ENCODE measurements around the gene RNF223. TPM values are rescaled to one million over a fixed set of nuclear protein-coding genes. Genes with fewer than 3 reads are reported as not detected.

The RNF223 gene
- total RNA-seq, 1 experiment from 2014 or later = not detected

- H3K27ac Mint-ChIP-seq = no peak overlapping the region
- ATAC-seq (peak; percentile 40), DNase-seq (ENCODE audit: low spot score) (no peak)
- ChIA-PET CTCF (interaction anchor here (1.8 kb wide), 1 partner anchor 201 kb away, joined by 5 read pairs; no protein-coding TSS in a partner anchor), POLR2A (no interaction called here)
- TF ChIP-seq, protein P1, sequence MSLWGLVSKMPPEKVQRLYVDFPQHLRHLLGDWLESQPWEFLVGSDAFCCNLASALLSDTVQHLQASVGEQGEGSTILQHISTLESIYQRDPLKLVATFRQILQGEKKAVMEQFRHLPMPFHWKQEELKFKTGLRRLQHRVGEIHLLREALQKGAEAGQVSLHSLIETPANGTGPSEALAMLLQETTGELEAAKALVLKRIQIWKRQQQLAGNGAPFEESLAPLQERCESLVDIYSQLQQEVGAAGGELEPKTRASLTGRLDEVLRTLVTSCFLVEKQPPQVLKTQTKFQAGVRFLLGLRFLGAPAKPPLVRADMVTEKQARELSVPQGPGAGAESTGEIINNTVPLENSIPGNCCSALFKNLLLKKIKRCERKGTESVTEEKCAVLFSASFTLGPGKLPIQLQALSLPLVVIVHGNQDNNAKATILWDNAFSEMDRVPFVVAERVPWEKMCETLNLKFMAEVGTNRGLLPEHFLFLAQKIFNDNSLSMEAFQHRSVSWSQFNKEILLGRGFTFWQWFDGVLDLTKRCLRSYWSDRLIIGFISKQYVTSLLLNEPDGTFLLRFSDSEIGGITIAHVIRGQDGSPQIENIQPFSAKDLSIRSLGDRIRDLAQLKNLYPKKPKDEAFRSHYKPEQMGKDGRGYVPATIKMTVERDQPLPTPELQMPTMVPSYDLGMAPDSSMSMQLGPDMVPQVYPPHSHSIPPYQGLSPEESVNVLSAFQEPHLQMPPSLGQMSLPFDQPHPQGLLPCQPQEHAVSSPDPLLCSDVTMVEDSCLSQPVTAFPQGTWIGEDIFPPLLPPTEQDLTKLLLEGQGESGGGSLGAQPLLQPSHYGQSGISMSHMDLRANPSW (CRISPR knock-in tag; conservative IDR thresholded peaks at IDR 0.05; ENCODE audit: low read depth) = no peak
- TF ChIP-seq TP53 (CRISPR knock-in tag; IDR thresholded peaks at IDR 0.05) (no peak), ZNF416 (CRISPR knock-in tag; IDR thresholded peaks at IDR 0.05) (no peak), NR3C1 (CRISPR knock-in tag; conservative IDR thresholded peaks at IDR 0.05; ENCODE audit: low read depth) (no peak), MYBL2 (CRISPR knock-in tag; IDR thresholded peaks at IDR 0.05) (no peak), FOXP4 (CRISPR knock-in tag; IDR thresholded peaks at IDR 0.05) (no peak), FOXP1 (CRISPR knock-in tag; IDR thresholded peaks at IDR 0.05; ENCODE audit: borderline replicate concordance) (no peak), IRF2 (CRISPR knock-in tag; IDR thresholded peaks at IDR 0.05; ENCODE audit: borderline replicate concordance, low read depth) (no peak), CREB1 (CRISPR knock-in tag; IDR thresholded peaks at IDR 0.05) (no peak), JUN (CRISPR knock-in tag; IDR thresholded peaks at IDR 0.05) (no peak), ZNF396 (CRISPR knock-in tag; IDR thresholded peaks at IDR 0.05; ENCODE audit: borderline replicate concordance) (no peak)
- TF ChIP-seq, protein P2, sequence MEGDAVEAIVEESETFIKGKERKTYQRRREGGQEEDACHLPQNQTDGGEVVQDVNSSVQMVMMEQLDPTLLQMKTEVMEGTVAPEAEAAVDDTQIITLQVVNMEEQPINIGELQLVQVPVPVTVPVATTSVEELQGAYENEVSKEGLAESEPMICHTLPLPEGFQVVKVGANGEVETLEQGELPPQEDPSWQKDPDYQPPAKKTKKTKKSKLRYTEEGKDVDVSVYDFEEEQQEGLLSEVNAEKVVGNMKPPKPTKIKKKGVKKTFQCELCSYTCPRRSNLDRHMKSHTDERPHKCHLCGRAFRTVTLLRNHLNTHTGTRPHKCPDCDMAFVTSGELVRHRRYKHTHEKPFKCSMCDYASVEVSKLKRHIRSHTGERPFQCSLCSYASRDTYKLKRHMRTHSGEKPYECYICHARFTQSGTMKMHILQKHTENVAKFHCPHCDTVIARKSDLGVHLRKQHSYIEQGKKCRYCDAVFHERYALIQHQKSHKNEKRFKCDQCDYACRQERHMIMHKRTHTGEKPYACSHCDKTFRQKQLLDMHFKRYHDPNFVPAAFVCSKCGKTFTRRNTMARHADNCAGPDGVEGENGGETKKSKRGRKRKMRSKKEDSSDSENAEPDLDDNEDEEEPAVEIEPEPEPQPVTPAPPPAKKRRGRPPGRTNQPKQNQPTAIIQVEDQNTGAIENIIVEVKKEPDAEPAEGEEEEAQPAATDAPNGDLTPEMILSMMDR (IDR thresholded peaks at IDR 0.05) = no peak
- 0 out of 2 replicates have a peak, but pooled peaks cover 7% of the 10 kb centered on the region for H3K36me3 Mint-ChIP-seq
- no peak overlapping the region for H3K4me3 Mint-ChIP-seq
- peaks cover 11% of the 10 kb centered on the region for H3K27me3 Mint-ChIP-seq (ENCODE audit: low read depth)
- peaks cover 15% of the 10 kb centered on the region for H3K9me3 Mint-ChIP-seq
- H3K4me1 Mint-ChIP-seq = no peaks in the 10 kb centered on the region
Measured at GRCh38 chr1:1091344-1092148, 17.4 kb upstream of the RNF223 start.

DNA sequence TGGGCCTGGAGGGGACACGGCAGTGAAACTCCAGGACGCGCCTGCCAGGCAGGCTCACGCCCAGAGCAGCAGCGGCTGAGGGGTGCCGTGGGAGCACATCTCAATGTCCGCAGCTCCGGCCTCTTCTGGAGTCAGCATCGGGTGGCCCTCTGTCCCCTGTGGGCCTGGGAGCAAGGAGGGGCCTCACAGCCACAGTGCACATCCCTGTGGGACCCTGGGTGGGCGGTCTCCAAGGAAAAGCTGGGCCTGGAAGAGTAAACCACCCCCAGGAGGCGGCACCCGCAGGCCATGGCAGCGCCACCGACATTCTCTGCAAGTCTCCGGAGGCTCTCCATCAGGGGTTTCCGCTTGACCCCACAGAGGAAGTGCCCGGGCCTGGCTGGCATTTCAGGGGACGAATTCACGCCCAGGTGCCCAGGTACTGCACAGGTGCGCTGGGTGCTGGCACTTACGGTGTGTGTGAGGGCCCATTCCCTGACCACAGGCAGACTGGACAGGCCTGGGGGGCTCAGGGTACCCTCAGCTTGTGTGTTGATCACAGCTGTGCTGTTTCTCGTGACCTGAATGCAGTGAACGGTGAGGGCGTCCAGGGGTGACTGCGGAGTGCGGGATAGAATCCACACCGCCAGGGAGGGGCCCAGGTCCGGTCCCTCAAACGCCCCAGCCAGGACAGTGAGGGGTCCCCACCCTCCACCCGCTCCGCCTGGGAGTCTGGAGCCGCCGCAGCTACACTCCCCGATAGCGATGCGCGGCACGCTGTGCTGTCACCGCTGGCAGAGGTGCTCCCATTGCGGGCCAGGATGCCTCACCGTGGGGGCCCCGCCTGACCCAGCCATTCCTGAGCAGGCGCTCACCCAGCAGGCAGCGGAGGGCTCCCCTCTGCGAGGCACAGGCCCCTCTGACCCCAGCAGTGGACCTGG, 16.6 kb upstream of the RNF223 start:
- no peak for DNase-seq (ENCODE audit: low spot score)
- H3K27ac Mint-ChIP-seq = no peak overlapping the region
- no peak for ATAC-seq
- ChIA-PET POLR2A (no interaction called here), CTCF (interaction anchor here (1.0 kb wide), 1 partner anchor 88 kb away, joined by 3 read pairs; no protein-coding TSS in a partner anchor)
- peaks cover 11% of the 10 kb centered on the region for H3K27me3 Mint-ChIP-seq (ENCODE audit: low read depth)
- H3K4me1 Mint-ChIP-seq = no peaks in the 10 kb centered on the region
- H3K4me3 Mint-ChIP-seq = no peak overlapping the region
- H3K36me3 Mint-ChIP-seq = 0 out of 2 replicates have a peak, but pooled peaks cover 7% of the 10 kb centered on the region
- peaks cover 14% of the 10 kb centered on the region for H3K9me3 Mint-ChIP-seq
- TF ChIP-seq, protein P3, sequence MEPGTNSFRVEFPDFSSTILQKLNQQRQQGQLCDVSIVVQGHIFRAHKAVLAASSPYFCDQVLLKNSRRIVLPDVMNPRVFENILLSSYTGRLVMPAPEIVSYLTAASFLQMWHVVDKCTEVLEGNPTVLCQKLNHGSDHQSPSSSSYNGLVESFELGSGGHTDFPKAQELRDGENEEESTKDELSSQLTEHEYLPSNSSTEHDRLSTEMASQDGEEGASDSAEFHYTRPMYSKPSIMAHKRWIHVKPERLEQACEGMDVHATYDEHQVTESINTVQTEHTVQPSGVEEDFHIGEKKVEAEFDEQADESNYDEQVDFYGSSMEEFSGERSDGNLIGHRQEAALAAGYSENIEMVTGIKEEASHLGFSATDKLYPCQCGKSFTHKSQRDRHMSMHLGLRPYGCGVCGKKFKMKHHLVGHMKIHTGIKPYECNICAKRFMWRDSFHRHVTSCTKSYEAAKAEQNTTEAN (CRISPR knock-in tag; IDR thresholded peaks at IDR 0.05) = no peak
- TF ChIP-seq CREM (CRISPR knock-in tag; IDR thresholded peaks at IDR 0.05) (no peak), ZNF219 (CRISPR knock-in tag; IDR thresholded peaks at IDR 0.05; ENCODE audit: borderline replicate concordance) (no peak), NFE2L1 (CRISPR knock-in tag; IDR thresholded peaks at IDR 0.05) (no peak), KAT7 (CRISPR knock-in tag; IDR thresholded peaks at IDR 0.05; ENCODE audit: borderline replicate concordance) (no peak), NR3C1 (CRISPR knock-in tag; conservative IDR thresholded peaks at IDR 0.05; ENCODE audit: low read depth) (no peak), ZNF121 (CRISPR knock-in tag; IDR thresholded peaks at IDR 0.05) (no peak), JUN (CRISPR knock-in tag; IDR thresholded peaks at IDR 0.05) (no peak), SMAD3 (CRISPR knock-in tag; IDR thresholded peaks at IDR 0.05; ENCODE audit: borderline replicate concordance) (no peak), ZNF671 (CRISPR knock-in tag; IDR thresholded peaks at IDR 0.05) (no peak), HMGA2 (CRISPR knock-in tag; IDR thresholded peaks at IDR 0.05) (no peak), IRF1 (CRISPR knock-in tag; IDR thresholded peaks at IDR 0.05) (no peak), CREB1 (CRISPR knock-in tag; IDR thresholded peaks at IDR 0.05) (no peak), NR1H2 (CRISPR knock-in tag; IDR thresholded peaks at IDR 0.05) (no peak)
